Caco-2 (cell line): ENCODE measurements around the gene GIPR. TPM values are rescaled to one million over a fixed set of nuclear protein-coding genes. Genes with fewer than 3 reads are reported as not detected.

ENCODE experiments used
- BruUV-seq: library from RNA; stranded (reverse); fragments of 400-500 nt; replicated peaks from 2 replicates; lab custom pipeline; 2021; lab: Mats Ljungman, UMichigan
- CTCF ChIA-PET: fragments of 300-600 bp; sonication (Branson Sonifier 250); formaldehyde crosslinking; loops from one replicate; lab custom pipeline; 2022; ENCODE audit warnings: antibody characterized with exemption; lab: Charles Lee
- POLR2A ChIA-PET: fragments of 300-600 bp; sonication (Branson Sonifier 250); formaldehyde crosslinking; loops from one replicate; lab custom pipeline; 2022; ENCODE audit warnings: antibody characterized with exemption; lab: Charles Lee
- DNase-seq, 2 experiments: peaks; one replicate each; pipeline versions ENCODE4 v3.0.0 to v3.0.0-alpha.2; 2020 to 2022
- H3K27me3 ChIP-seq: replicated peaks from 2 replicates; pipeline ENCODE4 v1.6.0; 2011; ENCODE audit warnings: low read length; ENCODE audit not compliant: control insufficient read depth, insufficient read depth
- H3K36me3 ChIP-seq: 2 replicates; pipeline ENCODE4 v1.5.1; 2011; ENCODE audit warnings: low read length; ENCODE audit not compliant: control insufficient read depth, insufficient read depth
- H3K4me1 ChIP-seq: fragments of 250-450 bp; sonication (Bioruptor Pico); 2 replicates; pipeline ENCODE4 v1.5.1; 2020; ENCODE audit warnings: mild to moderate bottlenecking
- H3K4me3 ChIP-seq: 2 replicates; pipeline ENCODE4 v1.5.1; 2011; ENCODE audit warnings: low read depth, mild to moderate bottlenecking, control low read depth, low read length
- H3K9me3 ChIP-seq: fragments of 250-450 bp; sonication (Bioruptor Pico); 2 replicates; pipeline ENCODE4 v1.5.1; 2020; ENCODE audit warnings: mild to moderate bottlenecking, moderate library complexity
- H3K27ac Mint-ChIP-seq: one replicate; pipeline ENCODE4 v1.8.0; 2022; ENCODE audit warnings: mixed read lengths; ENCODE audit not compliant: unreplicated experiment
- H3K27me3 Mint-ChIP-seq: one replicate; pipeline ENCODE4 v1.8.0; 2022; ENCODE audit warnings: mixed read lengths; ENCODE audit not compliant: insufficient read depth, unreplicated experiment
- H3K36me3 Mint-ChIP-seq: one replicate; pipeline ENCODE4 v1.8.0; 2022; ENCODE audit warnings: mild to moderate bottlenecking, mixed read lengths; ENCODE audit not compliant: insufficient read depth, unreplicated experiment
- H3K4me1 Mint-ChIP-seq: one replicate; pipeline ENCODE4 v1.8.0; 2022; ENCODE audit warnings: low read depth, mixed read lengths; ENCODE audit not compliant: unreplicated experiment
- H3K4me3 Mint-ChIP-seq: one replicate; pipeline ENCODE4 v1.8.0; 2022; ENCODE audit warnings: mild to moderate bottlenecking, moderate library complexity, mixed read lengths; ENCODE audit not compliant: unreplicated experiment
- H3K9me3 Mint-ChIP-seq: one replicate; pipeline ENCODE4 v1.8.0; 2022; ENCODE audit warnings: mixed read lengths; ENCODE audit not compliant: unreplicated experiment
- CTCF ChIP-seq, 2 experiments: fragments of 200-600 bp in 1 of 2; IDR thresholded peaks; 1 replicate in 1 of 2; 2 replicates in 1 of 2; pipeline versions ENCODE4 v1.5.1 to v1.8.0; 2011 to 2022; ENCODE audit warnings: antibody characterized with exemption in 1 of 2, control low read depth in 1 of 2, inconsistent platforms in 1 of 2, low read depth in 1 of 2, low read length in 1 of 2, mild to moderate bottlenecking in 1 of 2, moderate library complexity in 1 of 2; ENCODE audit not compliant: insufficient read depth in 1 of 2, severe bottlenecking in 1 of 2, unreplicated experiment in 1 of 2
- intact Hi-C: fragments of 100-400 bp; cut with micrococcal nuclease; formaldehyde crosslinking; loops from one replicate; pipeline ENCODE4 v1.10.0; 2022; ENCODE audit not compliant: unreplicated experiment
- total RNA-seq: library from RNA; stranded (reverse); gene quantifications from 2 replicates; pipeline ENCODE4 v1.2.3, GENCODE V29; 2022

Gene GIPR
- total RNA-seq, 1 experiment from 2014 or later = 2.6 TPM

- Histone ChIP-seq H3K36me3 (no peaks in the 10 kb centered on the region), H3K9me3 (no peaks in the 10 kb centered on the region), H3K4me3 (no peak overlapping the region), H3K4me1 (no peaks in the 10 kb centered on the region), H3K27me3 (no peaks in the 10 kb centered on the region)
- no peak for TF ChIP-seq CTCF (IDR thresholded peaks at IDR 0.05; ENCODE audit: insufficient read depth in 1 of 2, low read depth in 1 of 2, low read length in 1 of 2, severe bottlenecking in 1 of 2, unreplicated experiment in 1 of 2)
- CTCF ChIA-PET = interaction anchor here (2.0 kb wide), 1 partner anchor 12 kb away, joined by 14 read pairs; no protein-coding TSS in a partner anchor
- intact Hi-C loops = no loop called here
- no peak for DNase-seq
- no TSS peak for BruUV-seq
- H3K9me3 Mint-ChIP-seq = no peaks in the 10 kb centered on the region
- H3K4me1 Mint-ChIP-seq = no peaks in the 10 kb centered on the region
- H3K27ac Mint-ChIP-seq = no peak overlapping the region
- H3K4me3 Mint-ChIP-seq = no peak overlapping the region
- no peaks in the 10 kb centered on the region for H3K27me3 Mint-ChIP-seq
- POLR2A ChIA-PET = interaction anchor here (0.7 kb wide), 1 partner anchor 11 kb away, joined by 6 read pairs; no protein-coding TSS in a partner anchor
- peaks cover 25% of the 10 kb centered on the region for H3K36me3 Mint-ChIP-seq
These were observed 38.3 kb upstream of the GIPR start for GRCh38 chr19:45629704-45630103.

- no peak for TF ChIP-seq CTCF (IDR thresholded peaks at IDR 0.05; ENCODE audit: insufficient read depth in 1 of 2, low read depth in 1 of 2, low read length in 1 of 2, severe bottlenecking in 1 of 2, unreplicated experiment in 1 of 2)
- Histone ChIP-seq H3K9me3 (no peaks in the 10 kb centered on the region), H3K4me1 (no peaks in the 10 kb centered on the region), H3K27me3 (no peaks in the 10 kb centered on the region), H3K4me3 (no peak overlapping the region), H3K36me3 (no peaks in the 10 kb centered on the region)
- no peak for DNase-seq
- intact Hi-C loops = no loop called here
- no peaks in the 10 kb centered on the region for H3K27me3 Mint-ChIP-seq
- H3K4me1 Mint-ChIP-seq = no peaks in the 10 kb centered on the region
- H3K27ac Mint-ChIP-seq = no peak overlapping the region
- ChIA-PET CTCF (interaction anchor here (2.0 kb wide), 1 partner anchor 11 kb away, joined by 14 read pairs; no protein-coding TSS in a partner anchor), POLR2A (interaction anchor here (0.9 kb wide), 1 partner anchor 11 kb away, joined by 8 read pairs; no protein-coding TSS in a partner anchor)
- peaks cover 23% of the 10 kb centered on the region for H3K36me3 Mint-ChIP-seq
- H3K9me3 Mint-ChIP-seq = no peaks in the 10 kb centered on the region
- BruUV-seq = no TSS peak
- no peak overlapping the region for H3K4me3 Mint-ChIP-seq
These were observed 37.6 kb upstream of the GIPR start for GRCh38 chr19:45630463-45630862.

- no TSS peak for BruUV-seq
- peak; percentile 73 for DNase-seq
- Histone ChIP-seq H3K9me3 (no peaks in the 10 kb centered on the region), H3K4me1 (no peaks in the 10 kb centered on the region), H3K27me3 (no peaks in the 10 kb centered on the region), H3K36me3 (no peaks in the 10 kb centered on the region), H3K4me3 (no peak overlapping the region)
- POLR2A ChIA-PET = interaction anchor here (0.6 kb wide), 2 partner anchors 9 to 138 kb away, joined by 3 to 7 read pairs; no protein-coding TSS in a partner anchor
- Mint-ChIP-seq H3K4me1 (no peaks in the 10 kb centered on the region), H3K4me3 (no peak overlapping the region), H3K36me3 (peaks cover 15% of the 10 kb centered on the region), H3K27me3 (no peaks in the 10 kb centered on the region), H3K9me3 (no peaks in the 10 kb centered on the region), H3K27ac (peak overlapping the region; percentile 86)
- intact Hi-C loops = no loop called here
- no peak for TF ChIP-seq CTCF (IDR thresholded peaks at IDR 0.05; ENCODE audit: insufficient read depth in 1 of 2, low read depth in 1 of 2, low read length in 1 of 2, severe bottlenecking in 1 of 2, unreplicated experiment in 1 of 2)
- CTCF ChIA-PET = interaction anchor here (1.5 to 2.2 kb wide), 2 partner anchors 9 to 26 kb away, joined by 3 to 8 read pairs; no protein-coding TSS in a partner anchor
These were observed 35.4 kb upstream of the GIPR start for GRCh38 chr19:45632468-45633196.
